CD4-positive, alpha-beta T cell treated with Interleukin-10 for 1 hour (primary cell): ENCODE measurements around the gene C9orf72.
"Not testable (repeated sequence)": the region's sequence is repeated elsewhere in the genome, so short reads cannot be mapped to it uniquely, and the experiment has no call there.

ENCODE experiments used
- DNase-seq: peaks from one replicate; pipeline ENCODE4 v3.0.0-alpha.2; 2020

Gene C9orf72

GRCh38 chr9:27572918-27573633 is at the start of gene C9orf72:
C9orf72 (minus strand) TSS chr9:27573481; CDS start chr9:27567120, 6,361 bp downstream.
- peak; percentile 93 for DNase-seq

GRCh38 chr9:27622693-27623340 is 49.5 kb upstream of the C9orf72 start:
- DNase-seq = no peak

GRCh38 chr9:27619743-27620142 is 46.5 kb upstream of the C9orf72 start:
- no peak for DNase-seq

GRCh38 chr9:27618066-27618465 is 44.8 kb upstream of the C9orf72 start:
- no peak for DNase-seq

GRCh38 chr9:27614551-27614950 is 41.3 kb upstream of the C9orf72 start:
- DNase-seq = no peak

GRCh38 chr9:27612036-27612435 is 38.8 kb upstream of the C9orf72 start:
- DNase-seq = not testable (repeated sequence)

- no peak for DNase-seq
Measured at GRCh38 chr9:27610622-27611021, 37.3 kb upstream of the C9orf72 start.

GRCh38 chr9:27602954-27603353 is 29.7 kb upstream of the C9orf72 start:
- no peak for DNase-seq

- DNase-seq = no peak
Measured at GRCh38 chr9:27602142-27602861, 29.0 kb upstream of the C9orf72 start.

- no peak for DNase-seq
Measured at GRCh38 chr9:27601396-27601795, 28.1 kb upstream of the C9orf72 start.

GRCh38 chr9:27600256-27600655 is 27.0 kb upstream of the C9orf72 start:
- no peak for DNase-seq

- no peak for DNase-seq
Measured at GRCh38 chr9:27599870-27600238, 26.6 kb upstream of the C9orf72 start.

- DNase-seq = no peak
Measured at GRCh38 chr9:27599102-27599869, 26.0 kb upstream of the C9orf72 start.

- DNase-seq = no peak
Measured at GRCh38 chr9:27595733-27596132, 22.5 kb upstream of the C9orf72 start.

- DNase-seq = no peak
Measured at GRCh38 chr9:27591672-27592071, 18.4 kb upstream of the C9orf72 start.

GRCh38 chr9:27591093-27591492 is 17.8 kb upstream of the C9orf72 start:
- DNase-seq = no peak

GRCh38 chr9:27590651-27591050 is 17.4 kb upstream of the C9orf72 start:
- no peak for DNase-seq

- no peak for DNase-seq
Measured at GRCh38 chr9:27589462-27589861, 16.2 kb upstream of the C9orf72 start.

- no peak for DNase-seq
Measured at GRCh38 chr9:27586304-27586703, 13.0 kb upstream of the C9orf72 start.

- DNase-seq = no peak
Measured at GRCh38 chr9:27584931-27585330, 11.7 kb upstream of the C9orf72 start.

- no peak for DNase-seq
Measured at GRCh38 chr9:27582794-27583193, 9.5 kb upstream of the C9orf72 start.

- DNase-seq = no peak
Measured at GRCh38 chr9:27581826-27582225, 8.5 kb upstream of the C9orf72 start.
